ENCODE measurements around the gene CUBN.

Gene CUBN

DNA sequence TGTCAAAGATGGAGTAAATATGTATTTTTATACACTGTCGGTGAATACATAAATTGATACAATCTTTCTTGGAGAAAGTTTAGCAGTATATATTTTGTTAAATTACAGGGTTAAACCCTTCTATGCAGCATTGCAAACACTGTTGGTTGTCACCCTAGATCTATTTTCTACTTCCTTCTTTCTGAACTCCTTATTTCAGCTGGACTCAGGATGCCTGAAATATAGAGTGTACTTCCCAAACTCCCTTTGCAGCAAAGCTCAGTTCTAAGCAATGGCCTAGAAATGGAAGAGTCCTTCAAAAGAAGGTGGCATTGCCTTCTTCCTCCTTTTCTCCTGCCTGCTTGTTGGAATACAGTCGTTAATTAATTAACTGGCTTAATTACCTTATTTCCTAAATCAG is 20.6 kb downstream of the CUBN start:
- DNase-seq (ENCODE audit: low read depth): no peak

GRCh38 chr10:17106991-17107390 is 22.6 kb downstream of the CUBN start:
- no peak for DNase-seq (ENCODE audit: low read depth)

DNA sequence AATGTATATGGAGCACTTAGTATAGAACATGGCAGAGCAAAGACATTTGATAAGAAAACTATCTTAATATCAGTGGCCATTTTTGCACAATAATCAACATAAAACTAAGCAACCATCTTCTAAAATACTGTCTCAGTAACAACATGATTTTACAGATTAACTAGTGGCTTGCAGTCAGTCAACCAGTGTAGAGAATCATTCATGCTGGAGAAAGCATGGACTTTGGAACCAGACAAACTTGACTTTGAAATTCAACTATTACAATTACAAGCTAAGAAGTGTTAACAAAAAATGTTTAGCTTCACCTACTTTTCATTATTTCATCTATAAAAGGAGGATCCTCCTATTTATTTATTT is 27.7 kb downstream of the CUBN start:
- no peak for DNase-seq (ENCODE audit: low read depth)

DNA sequence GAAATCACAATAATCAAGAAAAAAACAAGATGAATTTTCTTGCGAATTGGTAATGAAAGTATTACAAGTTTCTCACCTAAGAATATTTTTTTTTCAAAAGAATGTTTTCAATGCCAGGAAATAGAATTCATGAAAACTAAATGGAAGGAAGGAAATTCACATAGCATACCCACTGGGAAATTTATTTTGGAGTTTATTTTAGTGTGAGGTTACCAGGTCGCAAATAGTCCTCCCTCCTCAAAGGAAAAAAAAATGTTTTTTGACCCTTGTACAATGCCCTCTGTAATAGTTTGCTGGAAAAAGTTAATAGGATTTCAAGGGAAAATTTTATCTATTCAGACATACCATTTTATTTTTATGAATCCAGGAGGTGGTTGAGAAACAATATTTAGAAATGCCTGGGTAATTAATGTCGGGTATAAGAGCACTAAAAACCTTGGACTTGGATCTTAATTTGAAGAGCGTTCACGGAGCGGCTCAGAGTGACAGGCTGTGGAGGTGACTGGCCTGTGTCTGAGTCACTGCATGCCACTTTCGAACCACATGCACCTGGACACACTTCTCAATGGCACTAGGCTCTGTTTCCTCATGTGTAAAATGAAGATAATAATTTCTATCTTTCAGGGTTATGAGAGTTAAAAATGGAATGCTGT is 28.2 kb downstream of the CUBN start:
- no peak for DNase-seq (ENCODE audit: low read depth)

GRCh38 chr10:17100586-17100985 is 29.0 kb downstream of the CUBN start:
- no peak for DNase-seq (ENCODE audit: low read depth)

DNA sequence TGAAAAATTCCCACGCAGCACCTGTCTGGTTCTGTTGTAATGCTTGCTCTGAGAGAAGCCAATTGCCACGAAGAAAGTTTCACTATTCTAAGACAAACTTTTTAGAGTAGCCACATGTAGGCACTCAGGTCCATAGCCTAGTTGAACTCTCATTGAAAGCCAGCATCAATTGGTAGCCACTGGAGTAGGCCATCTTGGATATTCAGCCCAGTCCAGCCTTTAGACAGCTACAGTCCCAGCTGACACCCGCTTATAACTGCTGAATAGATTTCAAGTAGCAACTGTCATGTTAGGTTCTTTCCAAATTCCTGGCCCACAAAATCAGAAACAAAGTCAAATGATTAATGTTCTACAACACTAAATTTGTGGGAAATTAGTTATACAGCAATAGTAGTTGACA is 31.6 kb downstream of the CUBN start:
- DNase-seq (ENCODE audit: low read depth): no peak

DNA sequence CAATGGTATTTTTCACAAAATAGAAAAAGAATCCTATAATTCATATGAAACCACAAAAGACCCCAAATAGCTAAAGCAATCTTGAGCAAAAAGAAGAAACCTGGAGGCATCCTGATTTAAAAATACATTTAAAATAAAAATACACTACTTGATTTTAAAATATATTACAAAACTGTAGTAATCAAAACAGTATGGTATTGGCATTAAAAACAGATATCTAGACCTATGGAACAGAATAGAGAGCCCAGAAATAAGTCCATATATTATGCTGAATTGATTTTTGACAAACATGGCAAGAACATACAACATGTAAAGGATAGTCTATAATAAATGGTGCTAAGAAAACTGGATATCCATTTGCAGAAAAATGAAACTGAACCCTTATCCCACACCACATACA is 34.8 kb downstream of the CUBN start:
- no peak for DNase-seq (ENCODE audit: low read depth)

DNA sequence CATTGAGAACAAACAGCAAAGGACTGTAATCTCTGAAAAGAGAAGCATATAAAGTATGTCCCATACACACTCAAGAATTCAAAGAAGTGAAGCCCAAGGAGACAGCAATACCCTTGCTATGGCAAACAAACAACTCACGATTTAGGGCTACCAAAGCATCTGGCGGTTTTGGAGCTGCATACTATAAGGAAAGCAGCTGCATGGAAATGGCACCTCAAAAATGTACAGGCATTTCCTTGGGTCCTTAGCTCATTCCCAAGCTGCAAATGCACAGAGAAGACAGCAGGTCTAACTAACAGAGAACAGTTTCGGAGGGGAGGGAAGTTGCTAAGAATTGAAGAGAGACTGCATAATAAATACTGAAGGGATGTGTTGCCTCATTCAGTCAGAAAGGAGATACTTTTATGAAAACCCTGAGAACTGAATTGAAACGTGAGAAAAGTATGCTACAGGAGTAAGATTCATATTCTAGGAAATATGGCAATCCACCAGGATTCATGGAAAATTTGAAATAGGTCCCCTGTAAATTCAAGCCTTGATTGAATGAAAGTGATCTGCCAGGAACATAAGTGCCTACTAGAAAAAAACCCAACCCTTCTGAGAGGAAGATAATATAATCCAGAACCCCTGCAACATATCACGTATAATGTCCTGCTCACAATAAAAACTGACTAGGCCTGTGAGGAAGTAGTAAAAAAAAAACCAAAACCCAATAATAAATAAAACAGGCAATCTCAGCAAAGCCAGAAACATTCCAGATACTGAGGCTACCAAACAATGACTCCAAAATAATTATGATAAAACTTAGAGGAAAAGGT is 36.4 kb downstream of the CUBN start:
- DNase-seq (ENCODE audit: low read depth): no peak

- no peak for DNase-seq (ENCODE audit: low read depth)
Observed at GRCh38 chr10:17092216-17092944, 37.2 kb downstream of the CUBN start.

DNA sequence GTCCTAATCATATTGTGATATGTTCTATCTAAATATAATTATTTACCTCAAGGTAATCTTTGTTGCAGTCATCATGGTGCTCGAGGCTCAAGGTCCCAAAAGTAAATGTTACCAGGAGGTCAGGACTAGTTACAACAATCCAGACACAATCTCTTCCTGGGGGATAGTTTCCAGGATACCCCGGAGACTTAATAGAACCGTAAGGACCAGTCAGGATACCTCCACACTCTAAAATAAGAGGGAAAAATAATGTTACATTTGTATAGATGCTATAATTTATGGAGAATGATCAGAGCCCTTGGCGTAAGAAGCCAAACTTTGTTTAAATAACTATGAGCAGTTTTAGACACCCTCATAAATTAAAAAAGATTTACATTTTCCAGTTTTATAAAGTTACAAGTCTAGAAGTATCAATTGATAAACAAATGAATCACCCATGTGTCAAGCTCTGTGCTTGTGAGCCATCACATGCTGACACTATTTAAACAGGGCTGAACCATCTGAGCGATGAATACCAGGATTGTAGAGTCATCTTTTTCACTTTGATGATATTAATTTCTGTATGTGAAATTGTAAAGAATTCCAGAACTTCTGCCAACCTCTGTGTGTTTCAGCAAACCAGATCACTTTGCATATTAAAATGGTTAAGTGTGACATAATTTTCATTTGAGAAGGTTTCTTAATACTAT is 41.3 kb downstream of the CUBN start:
- DNase-seq (ENCODE audit: low read depth): no peak

DNA sequence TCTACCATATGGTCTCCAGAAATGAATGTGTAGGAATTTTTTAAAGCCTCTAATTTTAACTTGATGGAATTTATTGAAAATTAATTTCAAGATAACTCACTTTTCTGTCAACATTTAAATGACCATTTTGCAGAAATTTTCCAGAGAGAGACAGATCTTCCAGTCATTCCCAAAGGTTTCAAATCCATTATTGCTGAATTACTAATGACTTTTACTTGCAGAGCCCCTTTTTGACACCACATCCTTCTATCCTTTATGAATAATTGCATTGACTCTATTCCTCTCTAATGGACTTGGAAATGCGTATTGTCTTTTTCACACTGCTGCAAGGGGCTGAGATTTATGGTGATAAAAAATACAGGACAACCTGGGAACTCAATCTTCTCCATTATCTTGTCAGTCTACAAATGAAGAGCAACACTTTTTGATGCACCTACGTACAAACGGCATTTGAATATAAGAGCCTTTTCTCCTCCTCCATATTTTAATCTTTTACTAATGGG is 42.7 kb downstream of the CUBN start:
- DNase-seq (ENCODE audit: low read depth): no peak

DNA sequence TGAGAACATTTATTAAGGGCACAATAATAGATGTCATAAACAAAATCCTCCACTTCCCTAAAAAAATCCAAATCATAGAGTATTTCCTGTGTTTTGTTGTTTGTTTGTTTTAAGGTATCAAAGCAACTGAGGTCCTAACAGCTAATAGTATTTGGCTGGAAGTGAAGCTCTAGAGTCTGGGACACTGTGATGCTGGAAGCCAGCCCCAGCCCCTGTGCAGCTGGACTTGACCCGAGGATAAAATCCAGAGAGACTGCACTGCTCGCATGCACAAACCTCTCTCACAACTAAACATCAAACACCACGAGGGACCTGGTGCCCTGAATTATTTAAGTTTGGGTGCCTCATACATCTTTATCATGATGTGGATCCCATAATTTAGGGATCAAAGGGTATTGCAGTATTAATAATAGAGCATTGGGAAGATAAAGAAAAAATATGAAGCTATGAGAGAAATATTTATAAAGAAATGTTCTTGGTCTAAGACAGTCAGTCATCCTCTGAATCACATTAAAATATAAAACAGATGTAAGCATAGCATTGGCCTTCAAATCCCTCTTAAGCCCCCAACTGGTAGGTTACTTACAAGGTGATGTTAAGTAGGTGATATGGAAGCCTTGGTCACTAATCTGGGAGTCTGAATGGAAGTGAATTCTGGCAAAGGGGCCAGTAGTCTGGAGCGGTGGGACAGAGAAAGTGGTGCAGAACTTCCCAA is 44.4 kb downstream of the CUBN start:
- DNase-seq (ENCODE audit: low read depth): no peak

GRCh38 chr10:17084258-17084657 is 45.4 kb downstream of the CUBN start:
- DNase-seq (ENCODE audit: low read depth): no peak

DNA sequence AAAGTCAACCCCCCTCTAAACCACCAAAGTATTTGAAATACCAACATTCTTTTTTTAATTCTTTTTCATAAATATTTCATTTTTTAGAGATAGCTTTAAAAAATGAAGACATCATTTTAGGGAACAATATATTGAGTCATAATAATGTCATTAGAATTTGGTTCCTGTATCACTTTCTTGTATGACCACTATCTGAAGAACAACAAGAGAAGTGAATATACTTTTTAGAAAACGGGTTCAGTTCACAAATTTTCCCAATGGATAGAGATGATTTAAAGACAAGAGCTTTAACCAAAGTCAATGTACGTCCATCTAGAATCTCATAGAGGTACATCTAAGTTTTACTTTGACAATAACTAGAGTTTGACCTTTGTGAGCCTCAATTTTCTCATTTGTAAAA is 48.2 kb downstream of the CUBN start:
- no peak for DNase-seq (ENCODE audit: low read depth)

DNA sequence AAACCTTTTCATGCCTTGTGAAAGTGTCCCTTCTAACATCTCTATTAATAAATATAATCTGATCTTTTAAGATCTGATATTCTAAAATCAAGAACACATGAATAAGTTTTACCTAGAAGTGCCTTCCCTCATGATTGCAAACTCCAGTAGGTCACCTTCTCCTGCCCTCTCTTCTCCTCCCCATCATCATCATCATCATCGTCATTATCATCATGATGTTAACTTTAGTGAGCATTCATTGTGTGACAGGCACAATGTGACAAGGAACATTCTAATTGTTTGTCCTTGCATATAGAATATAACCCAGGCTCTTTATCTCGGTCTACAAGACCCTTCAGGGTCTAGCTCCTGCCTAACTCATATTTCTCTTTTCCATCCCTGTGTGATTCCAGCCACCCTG is 51.7 kb downstream of the CUBN start:
- no peak for DNase-seq (ENCODE audit: low read depth)

DNA sequence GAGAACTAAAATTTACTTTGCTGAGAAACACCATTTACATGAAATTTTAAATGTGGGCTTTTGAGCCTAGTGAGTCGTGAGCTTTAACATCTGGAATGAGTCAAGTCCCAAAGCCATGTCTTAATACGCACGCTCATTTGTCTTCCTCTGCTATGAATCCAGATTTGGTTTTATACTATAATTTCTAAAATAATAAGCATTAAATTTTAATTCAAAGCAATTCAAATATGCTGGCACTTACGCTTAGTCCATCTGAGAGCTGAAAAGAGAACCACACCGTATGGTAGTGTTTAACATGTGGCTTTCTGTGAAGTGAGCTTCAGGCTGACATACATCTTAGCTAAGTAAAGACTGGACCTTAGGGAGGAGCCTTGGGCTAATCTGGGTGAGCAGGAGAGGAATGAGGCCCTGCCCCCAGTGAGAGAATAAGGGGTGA is 52.2 kb downstream of the CUBN start:
- no peak for DNase-seq (ENCODE audit: low read depth)

DNA sequence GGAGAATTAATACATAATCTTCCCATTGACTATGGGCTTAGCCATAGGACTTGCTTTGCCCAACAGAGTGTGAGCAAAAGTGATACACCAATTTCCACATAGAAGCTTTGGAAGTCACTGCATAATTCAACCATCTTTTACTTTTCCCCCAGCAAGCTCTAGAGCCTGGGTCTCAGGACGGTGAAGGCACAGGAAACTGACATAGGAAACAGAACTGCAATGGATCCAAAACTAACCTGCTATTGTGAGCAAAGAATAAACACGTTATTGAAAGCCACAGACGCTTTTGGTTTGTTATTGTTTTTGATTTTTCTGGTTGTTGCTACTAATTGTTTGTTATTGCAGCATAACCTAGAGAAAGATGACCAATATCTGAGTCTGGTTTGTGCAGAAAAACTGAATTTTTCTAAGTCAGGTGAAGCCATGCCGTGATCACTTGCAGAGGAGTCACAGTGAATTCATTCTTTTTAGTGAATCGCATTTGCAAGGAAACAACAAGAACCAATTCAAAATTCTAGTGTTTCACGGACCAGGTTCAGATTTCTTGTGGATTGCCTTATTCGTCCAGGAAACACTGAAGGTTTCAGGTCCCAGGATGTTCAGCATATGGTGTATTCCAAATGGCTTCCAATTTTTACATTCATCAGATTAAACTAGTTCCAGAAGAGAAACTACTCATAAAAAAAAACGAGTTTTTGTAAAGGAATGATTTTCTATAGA is 52.8 kb downstream of the CUBN start:
- no peak for DNase-seq (ENCODE audit: low read depth)

GRCh38 chr10:17075533-17076359 is 53.9 kb downstream of the CUBN start:
- DNase-seq (ENCODE audit: low read depth): no peak

DNA sequence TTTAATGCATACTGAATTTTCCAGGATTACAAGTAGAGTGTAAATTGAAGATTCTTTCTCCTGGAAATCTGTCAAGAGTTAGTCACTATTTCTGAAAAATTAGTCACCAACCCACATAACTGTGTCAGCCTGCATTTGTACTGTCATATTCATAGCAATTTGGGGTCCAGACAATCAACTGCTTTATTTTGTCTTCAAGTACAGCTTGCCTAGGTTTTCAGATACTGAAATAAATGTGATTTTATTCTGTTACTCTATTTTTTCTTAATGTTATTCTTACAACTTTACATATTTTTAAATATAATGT is 55.1 kb downstream of the CUBN start:
- no peak for DNase-seq (ENCODE audit: low read depth)

Data from stimulated activated CD8-positive, alpha-beta memory T cell treated with anti-CD3 and anti-CD28 coated beads, Interleukin-15, amount 100 ng/mL, for 24 hours (primary cell).